ENCODE results near the gene PCSK5.
"Not testable (repeated sequence)": the region's sequence is repeated elsewhere in the genome, so short reads cannot be mapped to it uniquely, and the experiment has no call there.

Gene PCSK5

DNA sequence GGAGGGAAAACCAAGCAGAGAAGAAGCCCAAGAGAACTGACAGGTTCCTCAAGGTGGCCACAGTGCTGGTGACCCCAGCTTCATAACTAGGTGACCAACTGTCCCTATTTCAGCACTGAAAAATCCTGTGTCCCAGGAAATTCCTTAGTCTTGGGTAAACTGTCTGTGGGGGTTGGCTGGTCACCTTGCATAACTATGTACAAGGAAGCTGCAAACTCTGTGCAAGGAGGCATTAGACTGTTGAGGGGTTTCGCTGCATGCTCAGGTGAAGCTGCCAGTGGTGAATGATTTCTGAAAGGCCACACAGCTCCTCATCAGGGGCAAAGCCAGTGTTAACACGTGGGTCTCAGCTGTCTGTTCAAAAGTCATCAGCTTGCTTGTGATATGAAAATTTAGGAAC lies 36.9 kb downstream of the PCSK5 start:
- DNase-seq, result no peak

DNA sequence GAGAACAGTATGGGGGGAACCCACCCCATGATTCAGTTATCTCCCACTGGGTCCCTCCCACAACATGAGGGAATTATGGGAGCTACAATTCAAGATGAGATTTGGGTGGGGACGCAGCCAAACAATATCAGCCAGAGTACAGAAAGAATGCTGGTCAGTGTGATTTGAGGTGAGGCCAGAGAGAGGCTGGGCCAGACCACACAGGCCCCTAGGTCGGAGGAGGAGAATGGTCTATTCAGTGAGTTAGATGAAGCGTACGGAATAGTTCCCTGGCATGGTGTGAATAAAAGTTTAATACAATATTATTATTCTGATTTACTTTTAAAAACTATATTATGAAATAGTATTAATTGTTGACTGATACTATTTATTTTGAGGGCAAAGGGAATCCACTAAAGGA lies 39.7 kb downstream of the PCSK5 start:
- DNase-seq, result no peak

DNA sequence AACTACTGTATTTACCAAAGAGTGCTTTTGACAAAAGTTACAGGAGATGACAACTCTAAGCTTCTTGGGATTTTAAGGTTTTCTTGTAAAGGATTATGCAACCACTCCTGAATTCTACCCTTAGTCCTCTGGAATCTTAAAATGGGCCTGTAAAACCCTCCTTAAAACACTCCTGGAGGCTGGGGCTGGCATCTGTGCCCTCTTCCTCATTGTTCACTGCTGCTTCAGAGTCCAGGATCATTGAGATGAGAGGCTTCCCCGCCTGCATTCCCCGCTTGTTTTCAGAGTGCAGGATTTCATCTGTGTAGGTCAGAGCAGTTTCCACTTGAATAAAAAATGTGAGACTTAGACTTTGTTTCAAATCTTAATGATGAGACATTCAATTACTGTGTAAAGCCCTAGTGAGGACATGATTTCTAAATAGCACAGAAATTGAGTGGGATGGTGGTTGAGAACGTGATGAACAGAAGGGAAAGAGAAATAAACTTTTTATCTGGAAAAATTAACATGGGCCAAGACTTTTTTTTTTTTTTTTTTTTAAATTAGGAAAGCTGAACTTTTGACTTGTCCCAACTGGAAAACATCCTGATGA lies 40.4 kb downstream of the PCSK5 start:
- DNase-seq, result no peak

DNA sequence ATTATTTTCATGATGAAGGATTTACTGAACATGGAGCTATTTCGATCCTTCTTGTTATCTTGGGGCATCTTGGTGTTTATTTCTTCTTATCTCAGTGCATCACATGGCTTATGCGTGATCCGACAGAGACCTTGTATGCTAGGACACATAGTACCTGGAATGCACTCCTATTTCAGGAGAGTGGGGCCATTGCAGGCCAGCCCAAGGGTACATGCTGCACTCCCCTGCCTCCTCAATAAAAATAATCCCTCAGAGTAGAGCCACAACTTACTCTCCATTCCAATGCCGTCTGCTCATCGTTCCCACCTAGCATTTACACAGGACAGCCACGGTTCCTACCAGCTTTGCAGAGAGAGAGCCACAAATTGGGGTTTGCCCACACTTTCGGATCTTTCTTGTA lies 43.5 kb downstream of the PCSK5 start:
- no peak for DNase-seq

DNA sequence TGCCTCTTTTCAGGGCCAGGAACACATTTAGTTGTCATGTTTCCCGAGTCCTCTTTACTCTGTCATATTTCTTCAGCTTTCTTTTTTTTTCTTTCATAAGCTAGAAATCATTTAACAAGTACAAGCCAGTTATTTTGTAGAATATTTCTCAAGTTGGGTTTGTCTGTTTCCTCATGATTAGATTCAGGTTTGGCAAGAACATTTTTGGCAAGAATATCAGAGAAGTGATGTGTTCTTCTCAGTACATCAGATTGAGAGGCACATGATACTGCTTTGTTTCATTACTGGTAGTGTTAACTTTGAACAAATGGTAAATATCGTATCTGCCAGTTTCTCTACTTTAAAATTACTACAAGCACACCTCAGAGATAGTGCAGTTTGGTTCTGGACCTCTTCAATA lies 45.1 kb downstream of the PCSK5 start:
- no peak for DNase-seq

DNA sequence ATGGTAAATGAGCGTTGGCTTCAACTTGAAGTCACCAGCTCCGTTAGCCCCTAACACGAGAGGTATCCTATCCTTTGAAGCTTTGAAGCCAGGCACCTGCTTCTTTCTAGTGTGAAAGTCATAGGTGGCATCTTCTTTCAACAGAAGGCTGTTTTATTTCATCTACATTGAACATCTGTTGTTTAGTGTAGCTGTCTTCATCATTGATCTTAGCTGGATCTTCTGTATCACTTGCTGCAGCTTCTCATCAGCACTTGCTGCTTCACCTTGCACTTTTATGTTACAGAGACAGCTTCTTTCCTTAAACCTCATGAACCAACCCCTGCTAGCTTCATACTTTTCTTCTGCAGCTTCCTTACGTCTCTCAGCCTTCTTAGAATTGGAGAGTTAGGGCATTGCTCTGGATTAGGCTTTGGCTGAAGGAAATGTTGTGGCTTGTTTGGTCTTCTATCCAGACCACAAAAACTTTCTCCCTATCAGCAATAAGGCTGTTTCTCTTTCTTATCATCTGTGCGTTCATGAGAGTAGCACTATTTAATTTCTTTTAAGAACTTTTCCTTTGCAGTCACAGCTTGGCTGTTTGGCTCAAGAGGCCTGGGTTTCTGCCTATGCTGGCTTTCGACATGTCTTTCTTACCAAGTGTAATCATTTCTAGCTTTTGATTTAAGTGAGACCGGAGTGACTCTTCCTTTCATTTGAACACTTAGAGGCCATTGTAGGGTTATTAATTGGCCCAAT lies 47.2 kb downstream of the PCSK5 start:
- DNase-seq, result no peak

DNA sequence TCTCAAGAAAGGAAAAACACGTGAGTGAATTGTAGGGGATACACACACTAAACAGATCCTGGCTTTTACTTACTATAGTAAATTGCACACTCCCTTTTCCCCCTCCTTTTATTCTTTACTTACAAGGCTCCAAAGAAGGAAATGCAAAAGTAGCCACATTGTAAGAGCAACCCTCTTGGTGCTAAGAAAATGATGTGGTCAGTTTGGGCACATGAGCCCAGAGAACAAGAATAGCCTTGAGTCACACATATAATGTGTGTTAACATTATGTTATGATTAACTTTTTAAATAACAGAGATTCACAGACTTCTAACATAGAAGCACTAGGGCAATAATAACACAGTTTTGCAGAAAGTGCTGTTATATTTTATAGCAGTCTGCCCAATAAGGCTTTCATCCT lies 48.5 kb downstream of the PCSK5 start:
- no peak for DNase-seq

DNA sequence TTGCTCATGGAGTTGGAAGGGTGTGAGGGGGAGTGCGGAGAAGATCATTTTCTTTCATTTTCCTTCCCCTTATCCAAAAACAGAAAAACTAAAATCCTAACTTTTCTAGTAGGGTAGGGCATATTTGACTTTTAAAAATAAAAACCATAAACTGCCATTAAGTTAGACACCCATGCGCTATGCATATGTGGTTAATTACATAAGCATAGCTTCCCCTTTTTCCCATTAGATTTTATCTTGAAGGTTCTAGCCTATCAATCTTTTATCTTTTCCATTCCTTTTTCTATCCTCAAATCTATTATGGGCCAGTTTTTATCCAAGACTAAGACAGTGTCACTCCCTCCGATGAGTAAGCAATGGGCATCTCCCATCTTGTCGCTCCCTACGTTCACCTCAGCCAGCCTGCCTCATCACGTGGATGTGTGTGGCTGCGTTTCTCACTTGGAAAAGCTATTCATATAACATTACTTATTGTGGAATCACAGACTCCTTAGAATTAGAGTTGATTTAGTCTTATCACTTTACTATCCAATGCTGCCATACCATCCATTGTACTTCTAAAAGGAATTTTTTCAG lies 49.2 kb downstream of the PCSK5 start:
- no peak for DNase-seq

DNA sequence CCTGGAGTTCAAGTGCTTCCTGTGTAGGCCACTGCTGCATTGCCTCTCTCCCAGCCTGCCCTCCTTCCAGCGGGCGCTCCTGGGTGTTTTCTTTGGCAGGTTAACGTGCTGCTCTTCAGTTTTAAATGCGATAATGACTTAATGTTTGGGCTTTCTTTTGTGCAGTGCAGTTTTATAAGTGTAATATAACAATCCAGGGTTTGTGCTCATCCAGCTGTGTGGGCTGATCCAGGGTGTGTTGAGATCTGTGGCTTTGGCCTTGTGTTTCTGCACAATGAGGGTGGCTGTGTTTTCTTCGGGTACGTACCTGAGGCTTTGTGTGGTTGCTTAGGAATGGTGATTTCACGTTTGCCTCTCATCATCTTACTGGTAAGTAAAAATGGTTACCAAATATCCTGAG lies 50.6 kb downstream of the PCSK5 start:
- DNase-seq, result no peak

DNA sequence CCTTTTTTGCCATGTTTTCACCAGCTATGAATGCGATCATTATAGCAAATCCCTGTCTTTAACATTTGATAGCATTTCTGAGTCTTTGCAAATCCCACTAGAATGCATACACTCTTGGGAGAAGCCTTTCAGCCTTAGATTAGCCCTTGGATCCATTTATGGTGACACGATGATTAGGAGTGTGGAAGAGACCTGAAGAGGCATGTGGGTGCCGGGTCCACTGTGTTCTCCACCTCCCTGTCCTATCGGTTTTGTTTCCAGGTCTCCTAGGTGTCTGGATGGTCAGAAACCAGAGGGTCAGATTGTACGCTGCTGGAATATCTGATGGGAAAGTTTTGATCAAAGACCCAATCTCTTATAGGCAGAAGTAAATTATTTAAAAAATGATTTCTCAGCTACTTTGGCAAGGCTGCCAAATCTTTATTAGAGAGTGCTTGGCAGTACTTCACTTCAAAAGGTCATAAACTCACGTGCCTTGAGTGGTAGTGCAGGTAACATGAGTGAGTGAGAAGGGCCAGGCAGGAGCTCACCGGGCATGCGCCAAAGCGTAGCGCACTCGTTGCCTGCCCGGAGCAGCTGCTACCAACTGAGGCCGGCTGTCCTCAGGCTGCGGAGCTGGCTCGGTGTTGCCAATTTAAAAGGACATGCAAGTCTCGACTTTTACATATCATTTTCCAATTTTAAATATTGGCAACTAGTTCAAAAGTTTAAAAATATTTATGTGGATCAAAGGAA lies 51.3 kb downstream of the PCSK5 start:
- no peak for DNase-seq

DNA sequence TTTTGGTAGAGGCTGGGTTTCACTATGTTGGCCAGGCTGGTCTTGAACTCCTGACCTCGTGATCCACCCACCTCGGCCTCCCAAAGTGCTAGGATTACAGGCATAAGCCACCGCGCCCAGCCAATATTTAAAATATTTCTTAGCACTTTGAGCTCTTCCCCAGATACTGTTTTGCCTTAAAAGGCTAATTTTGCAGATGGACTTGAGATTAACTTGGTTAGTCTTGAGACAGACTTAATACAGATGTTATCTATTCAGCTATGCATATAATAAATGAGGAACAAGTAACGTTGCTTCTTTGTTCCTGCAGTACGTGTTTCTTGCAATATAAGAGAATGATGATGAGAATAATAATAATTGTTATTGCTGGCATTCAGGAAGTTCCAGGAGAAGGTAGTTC lies 56.3 kb downstream of the PCSK5 start:
- DNase-seq, result no peak

DNA sequence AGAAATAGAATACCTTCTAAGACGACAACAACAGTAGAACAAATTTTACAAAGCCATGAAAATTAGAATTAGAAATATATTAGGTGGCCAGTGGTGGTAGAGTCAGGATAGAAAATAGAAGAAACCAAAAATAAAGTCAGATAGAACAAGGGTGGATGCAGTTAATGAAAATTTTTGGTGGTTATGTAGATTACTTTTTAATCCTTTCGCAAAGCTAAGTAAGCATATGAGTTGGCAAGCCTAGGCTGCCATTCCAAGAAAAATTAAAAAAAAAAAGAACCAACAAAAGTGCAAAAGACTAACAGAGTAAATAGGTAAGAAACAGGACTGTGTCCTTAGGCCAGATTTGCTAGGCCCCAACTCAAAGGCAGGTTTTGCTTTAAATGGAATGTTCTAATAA lies 56.8 kb downstream of the PCSK5 start:
- DNase-seq, result no peak

DNA sequence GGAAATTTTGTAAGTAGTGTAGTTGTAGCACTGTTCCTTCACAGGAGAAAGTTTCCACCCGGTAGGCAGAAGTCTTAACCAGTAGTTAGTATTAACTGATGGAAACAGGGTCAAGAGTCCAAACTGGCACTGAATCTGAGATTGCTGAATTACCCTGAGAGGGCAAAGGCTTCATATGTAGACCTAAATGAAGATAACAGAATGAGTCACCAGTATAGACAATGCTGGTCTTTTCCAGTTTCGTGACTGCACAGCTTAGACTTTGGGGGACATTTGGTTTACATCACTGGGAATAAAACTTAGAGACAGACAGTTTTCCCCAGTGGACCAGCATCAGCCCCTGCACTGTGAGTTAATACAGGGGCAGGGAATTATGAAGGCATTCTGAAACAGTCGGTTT lies 60.5 kb downstream of the PCSK5 start:
- no peak for DNase-seq

DNA sequence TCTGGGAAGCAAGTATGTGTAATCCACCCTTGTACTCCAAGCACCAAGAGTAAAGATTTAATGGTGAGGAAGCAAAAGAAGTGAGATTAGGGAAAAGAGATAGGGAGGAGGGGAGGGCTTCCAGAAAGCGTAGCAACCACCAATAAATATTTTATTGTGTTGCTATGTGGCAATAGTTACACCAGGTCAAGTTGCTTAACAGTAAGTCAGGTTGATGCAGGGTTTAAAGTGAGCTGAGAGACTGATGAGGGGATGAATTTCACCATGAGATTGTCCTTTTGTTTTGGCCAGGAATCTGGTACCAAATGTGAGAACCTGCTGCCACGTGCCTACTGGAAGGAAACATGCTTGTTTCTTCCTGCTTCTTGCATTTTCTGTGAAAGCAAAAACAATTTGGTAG lies 62.7 kb downstream of the PCSK5 start:
- no peak for DNase-seq

DNA sequence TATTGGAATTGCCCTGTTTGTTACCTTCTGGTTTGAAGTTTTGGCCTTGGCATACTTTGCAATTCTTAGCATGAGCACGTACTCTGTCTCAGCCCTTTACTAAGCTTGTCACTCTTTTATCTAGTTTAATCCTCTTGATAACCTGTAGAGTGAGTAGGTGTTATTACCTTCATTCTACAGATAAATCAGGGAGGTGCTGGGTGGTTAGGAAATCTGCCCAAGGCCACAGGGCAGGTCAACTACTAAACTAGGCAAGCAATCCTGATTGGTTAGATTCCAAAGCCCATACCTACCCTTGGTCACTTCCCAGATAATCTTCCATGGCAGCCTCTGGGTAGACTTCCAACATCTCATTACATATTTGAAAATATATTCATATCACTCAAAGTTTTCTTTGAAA lies 65.7 kb downstream of the PCSK5 start:
- no peak for DNase-seq

DNA sequence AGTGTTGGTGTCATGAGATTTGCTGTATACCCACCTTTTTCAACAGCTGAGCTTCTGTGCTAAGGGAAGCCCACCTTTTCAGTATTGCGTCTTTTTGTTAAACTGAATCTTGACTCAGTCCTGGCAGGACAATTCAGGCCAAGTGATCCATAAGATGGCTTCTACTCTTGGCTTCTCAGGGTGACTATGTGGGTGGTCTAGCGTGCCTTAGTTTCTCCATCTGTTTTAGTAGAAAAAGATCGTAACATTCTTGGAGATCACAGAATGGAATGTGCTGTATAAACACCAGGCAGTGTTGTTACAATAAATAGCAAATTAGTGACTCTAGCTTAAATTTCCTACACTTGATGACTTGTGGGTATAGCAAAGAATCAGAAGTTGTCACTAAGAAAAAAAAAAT lies 66.6 kb downstream of the PCSK5 start:
- DNase-seq, result no peak

DNA sequence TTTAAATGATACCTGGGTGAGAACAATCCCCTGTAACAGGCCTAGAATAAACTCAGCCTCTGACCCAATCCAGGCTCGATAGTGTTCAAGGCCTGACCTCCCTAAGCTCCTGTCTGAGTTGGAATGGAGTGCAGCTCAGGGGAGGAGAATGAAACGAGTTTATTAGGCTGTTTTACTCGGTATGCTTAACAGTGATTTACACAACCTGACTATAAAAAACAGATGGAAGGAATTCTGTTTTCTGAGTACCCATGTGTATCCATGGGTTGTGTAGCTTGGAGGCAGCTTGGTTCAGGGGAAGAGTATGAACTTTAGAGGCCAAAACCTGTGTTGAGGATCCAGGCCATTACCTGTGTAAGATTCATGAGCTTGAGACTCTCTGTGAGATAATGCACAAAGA lies 67.8 kb downstream of the PCSK5 start:
- no peak for DNase-seq

DNA sequence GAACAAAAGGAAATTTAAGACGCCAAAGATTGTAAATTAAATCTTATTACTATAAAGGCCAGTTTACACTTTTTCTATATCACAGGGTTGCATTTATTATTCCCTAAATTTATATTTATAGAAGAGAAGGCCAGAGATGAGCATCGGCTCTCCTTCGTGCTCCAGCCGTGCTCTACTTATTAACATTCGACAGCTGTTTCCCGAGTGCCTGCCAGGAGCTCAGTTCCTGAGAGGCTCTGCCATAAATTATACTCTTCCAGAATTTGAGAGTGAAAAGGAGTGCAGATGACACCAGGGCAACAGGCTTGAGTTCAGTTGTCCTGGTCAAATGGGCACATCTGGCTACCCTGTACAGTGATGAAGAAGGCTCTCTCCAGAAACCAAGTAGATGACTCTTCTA lies 70.1 kb downstream of the PCSK5 start:
- no peak for DNase-seq

DNA sequence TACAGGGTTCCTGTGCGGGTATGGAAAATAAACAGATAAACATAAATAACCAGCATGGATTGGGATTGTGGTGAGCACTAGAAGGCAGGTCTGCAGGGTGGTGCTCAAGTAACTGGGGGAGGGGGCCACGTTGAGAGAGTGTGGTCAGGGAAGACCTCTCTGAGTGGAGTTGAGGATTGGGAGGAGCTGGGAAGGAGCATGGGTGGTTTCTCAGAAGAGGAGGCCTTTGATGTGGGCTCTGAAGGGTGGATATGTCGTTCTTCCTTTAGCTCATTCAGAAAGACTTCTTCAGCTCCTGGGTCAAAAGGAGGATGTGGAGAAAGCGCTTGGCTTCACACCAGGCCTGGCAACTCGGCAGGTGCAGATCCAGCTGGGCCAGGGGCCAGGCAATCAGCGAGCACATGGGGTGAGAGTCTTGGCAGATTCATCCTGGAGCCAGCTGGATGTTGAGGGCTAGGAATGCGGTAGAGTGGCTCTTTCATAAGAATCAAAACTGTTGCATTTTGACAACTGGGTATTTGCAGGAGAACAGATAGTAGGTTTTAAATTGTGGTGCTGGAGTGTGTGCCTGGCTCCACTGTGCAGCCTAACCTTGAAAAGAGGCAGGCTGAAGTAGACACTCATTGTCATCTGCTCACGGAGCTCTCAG lies 71.7 kb downstream of the PCSK5 start:
- DNase-seq, result no peak

DNA sequence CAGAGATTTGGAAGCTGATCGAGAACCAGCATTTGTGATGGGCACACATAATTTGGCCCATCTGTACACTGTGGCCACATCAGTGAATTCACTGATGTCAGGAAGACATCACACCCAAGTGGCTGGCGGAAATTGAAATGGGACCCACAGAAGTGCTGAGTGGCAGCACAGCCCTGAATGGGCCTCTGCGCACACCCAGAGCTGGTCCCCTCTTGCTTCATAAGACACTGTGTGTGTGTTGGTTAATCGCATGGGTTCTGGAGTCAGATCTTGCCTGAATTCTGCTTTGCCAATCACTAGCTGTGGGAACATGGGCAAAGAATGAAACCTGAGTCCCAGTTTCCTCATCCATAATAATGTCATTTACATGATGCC lies 72.2 kb downstream of the PCSK5 start:
- no peak for DNase-seq

DNA sequence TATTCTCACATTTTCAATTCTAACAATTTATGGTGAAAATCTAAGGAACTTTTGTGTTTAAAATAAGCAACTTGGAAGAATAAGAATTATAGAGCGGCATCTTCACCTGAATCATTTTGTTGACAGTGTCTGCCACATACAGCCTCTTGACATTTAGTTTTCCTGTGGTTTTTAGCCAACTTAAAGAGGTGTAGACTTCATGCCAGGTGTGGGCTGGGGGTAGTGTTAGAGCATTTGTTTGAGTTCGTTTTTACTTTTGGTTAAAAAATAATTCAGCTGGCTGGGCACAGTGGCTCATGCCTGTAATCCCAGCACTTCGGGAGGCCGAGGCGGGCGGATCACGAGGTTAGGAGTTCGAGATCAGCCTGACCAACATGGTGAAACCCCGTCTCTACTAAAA lies 72.8 kb downstream of the PCSK5 start:
- DNase-seq, result not testable (repeated sequence)

DNA sequence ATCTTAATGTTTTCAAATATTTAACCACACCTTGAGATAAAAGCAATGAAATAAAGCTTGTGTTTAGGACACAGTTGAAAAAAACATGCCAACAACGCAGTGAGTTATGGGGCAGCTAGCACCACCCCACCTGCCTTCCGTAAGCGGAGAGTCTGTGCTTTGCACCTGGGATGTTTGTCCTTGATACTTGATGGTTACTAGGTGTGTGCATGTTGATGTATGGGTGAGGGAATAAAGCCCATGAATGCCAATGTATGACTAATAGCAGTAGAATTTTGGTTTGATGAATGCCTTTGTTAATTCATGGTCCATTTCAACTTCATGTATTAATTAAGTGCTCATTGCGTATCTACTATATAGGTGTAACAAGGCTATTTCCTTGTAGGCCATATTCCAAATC lies 74.0 kb downstream of the PCSK5 start:
- no peak for DNase-seq

DNA sequence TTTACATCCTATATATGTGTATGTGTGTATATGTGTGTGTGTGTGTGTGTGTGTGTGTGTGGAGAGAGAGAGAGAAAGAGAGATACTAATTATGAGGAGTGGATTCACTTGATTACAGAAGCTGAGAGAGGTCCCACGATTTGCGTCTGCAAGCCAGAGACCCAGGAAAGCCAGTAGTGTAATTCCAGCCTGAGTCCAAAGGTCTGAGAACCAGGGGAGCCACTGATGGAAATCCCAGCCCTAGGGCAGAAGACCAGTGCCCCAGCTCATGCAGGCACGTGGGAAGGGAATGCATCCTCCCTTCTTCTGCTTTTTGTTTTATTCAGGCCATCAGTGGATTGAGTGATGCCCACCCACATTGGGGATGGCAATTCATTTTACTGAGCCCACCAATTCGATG lies 74.8 kb downstream of the PCSK5 start:
- no peak for DNase-seq

DNA sequence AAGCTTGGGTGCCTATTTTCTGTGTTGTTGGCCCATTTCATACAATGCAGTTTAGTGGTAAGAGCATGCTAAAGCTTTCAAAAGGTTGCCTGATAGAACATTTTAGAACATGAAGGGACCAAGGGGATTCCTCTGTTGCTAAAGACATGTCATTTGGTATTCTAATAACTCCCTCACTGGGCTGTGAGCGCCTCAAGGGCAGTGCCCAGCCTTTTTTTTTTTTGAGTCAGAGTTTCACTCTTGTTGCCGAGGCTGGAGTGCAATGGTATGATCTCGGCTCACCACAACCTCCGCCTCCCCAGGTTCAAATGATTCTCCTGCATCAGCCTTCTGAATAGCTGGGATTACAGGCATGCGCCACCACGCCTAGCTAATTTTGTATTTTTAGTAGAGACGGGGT lies 77.1 kb downstream of the PCSK5 start:
- no peak for DNase-seq

All from NCI-H748 treated with DMSO at 0.1 percent for 48 hours (cell line).